ENCODE measurements around the gene CYB5R3. TPM values are rescaled to one million over a fixed set of nuclear protein-coding genes. Genes with fewer than 3 reads are reported as not detected.

The CYB5R3 gene
- total and polyA plus RNA-seq, 2 donors (not counting 1 experiment from before 2014, with no cell fraction given): 82.1 to 298 TPM

DNA sequence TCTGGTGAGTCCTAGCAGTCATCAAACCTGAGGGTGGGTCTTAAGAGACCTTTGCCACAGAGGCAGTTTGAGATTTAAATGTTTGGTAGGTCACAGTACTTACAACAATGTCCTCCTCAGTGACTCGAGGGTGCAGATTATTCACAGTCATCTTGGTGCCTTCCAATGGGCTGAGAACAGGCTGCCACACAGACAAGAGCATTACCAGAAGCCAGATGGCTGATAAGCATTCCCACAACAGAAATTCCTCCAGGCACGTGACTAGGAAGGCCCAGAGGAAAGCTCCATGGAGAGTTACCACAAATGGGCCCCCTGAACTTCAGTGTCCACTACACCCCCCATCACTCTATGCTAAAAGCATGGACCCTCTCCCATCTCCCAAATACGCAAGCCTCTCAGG is 53.8 kb downstream of the CYB5R3 start:
- Histone ChIP-seq H3K4me3 (replicated peaks in 1 of 4; ENCODE audit: control extremely low read depth in 1 of 4, insufficient read depth in 1 of 4, low read depth in 3 of 4, low read length in 4 of 4) (no peak overlapping the region), H3K79me2 (ENCODE audit: control insufficient read depth, insufficient read depth, low read length) (peaks cover 4% of the 10 kb centered on the region), H3K27me3 (ENCODE audit: control insufficient read depth, insufficient read depth, low read length) (no peaks in the 10 kb centered on the region), H3K27ac (ENCODE audit: insufficient read depth, low read length) (no peak overlapping the region), H4K20me1 (ENCODE audit: control insufficient read depth, extremely low read depth, insufficient read depth, low read length) (no peaks in the 10 kb centered on the region), H2AFZ (ENCODE audit: low read length) (no peak overlapping the region), H3K4me1 (ENCODE audit: control insufficient read depth, extremely low read depth, insufficient read depth, low read length) (no peaks in the 10 kb centered on the region), H3K9me3 (ENCODE audit: control insufficient read depth, insufficient read depth, low read depth, low read length) (no peaks in the 10 kb centered on the region), H3K4me2 (ENCODE audit: extremely low read depth, insufficient read depth, low read length) (no peak overlapping the region), H3K36me3 (ENCODE audit: control insufficient read depth, insufficient read depth, low read length) (peaks cover 25% of the 10 kb centered on the region), H3K9ac (ENCODE audit: insufficient read depth, low read length) (no peak overlapping the region)
- TF ChIP-seq, protein P1, sequence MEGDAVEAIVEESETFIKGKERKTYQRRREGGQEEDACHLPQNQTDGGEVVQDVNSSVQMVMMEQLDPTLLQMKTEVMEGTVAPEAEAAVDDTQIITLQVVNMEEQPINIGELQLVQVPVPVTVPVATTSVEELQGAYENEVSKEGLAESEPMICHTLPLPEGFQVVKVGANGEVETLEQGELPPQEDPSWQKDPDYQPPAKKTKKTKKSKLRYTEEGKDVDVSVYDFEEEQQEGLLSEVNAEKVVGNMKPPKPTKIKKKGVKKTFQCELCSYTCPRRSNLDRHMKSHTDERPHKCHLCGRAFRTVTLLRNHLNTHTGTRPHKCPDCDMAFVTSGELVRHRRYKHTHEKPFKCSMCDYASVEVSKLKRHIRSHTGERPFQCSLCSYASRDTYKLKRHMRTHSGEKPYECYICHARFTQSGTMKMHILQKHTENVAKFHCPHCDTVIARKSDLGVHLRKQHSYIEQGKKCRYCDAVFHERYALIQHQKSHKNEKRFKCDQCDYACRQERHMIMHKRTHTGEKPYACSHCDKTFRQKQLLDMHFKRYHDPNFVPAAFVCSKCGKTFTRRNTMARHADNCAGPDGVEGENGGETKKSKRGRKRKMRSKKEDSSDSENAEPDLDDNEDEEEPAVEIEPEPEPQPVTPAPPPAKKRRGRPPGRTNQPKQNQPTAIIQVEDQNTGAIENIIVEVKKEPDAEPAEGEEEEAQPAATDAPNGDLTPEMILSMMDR (conservative IDR thresholded peaks at IDR 0.05 in 1 of 2, IDR thresholded peaks at IDR 0.05 in 1 of 2; ENCODE audit: low read depth in 1 of 2, low read length in 2 of 2): no peak
- TF ChIP-seq EZH2 (IDR thresholded peaks at IDR 0.05; ENCODE audit: low read length, missing control alignments): no peak
- peak in 1 of 2 donors; percentile 29 for DNase-seq (ENCODE audit: low read depth in 2 of 2)

DNA sequence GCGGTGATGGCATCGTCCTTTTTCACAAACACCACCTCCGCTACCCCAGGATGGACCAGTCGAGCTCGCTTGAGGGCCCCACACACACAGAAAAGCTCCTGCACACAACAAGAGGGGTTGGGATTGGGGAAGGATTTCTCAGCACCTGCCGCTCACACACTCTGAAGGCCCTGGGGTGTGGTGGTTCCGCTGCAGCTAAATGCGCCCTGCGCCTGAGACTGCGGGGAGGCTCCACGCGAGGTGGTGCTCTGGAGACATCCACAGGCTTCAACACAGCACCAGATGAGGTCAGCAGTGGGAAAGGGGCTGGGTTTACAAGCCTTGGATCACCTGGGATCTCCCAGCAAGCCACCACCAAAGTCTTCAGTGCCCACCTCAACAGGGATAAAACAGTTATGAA is 57.2 kb downstream of the CYB5R3 start:
- Histone ChIP-seq H4K20me1 (ENCODE audit: control insufficient read depth, extremely low read depth, insufficient read depth, low read length) (no peaks in the 10 kb centered on the region), H3K27me3 (ENCODE audit: control insufficient read depth, insufficient read depth, low read length) (no peaks in the 10 kb centered on the region), H3K79me2 (ENCODE audit: control insufficient read depth, insufficient read depth, low read length) (no peaks in the 10 kb centered on the region), H3K4me1 (ENCODE audit: control insufficient read depth, extremely low read depth, insufficient read depth, low read length) (no peaks in the 10 kb centered on the region), H2AFZ (ENCODE audit: low read length) (no peak overlapping the region), H3K4me3 (replicated peaks in 1 of 4; ENCODE audit: control extremely low read depth in 1 of 4, insufficient read depth in 1 of 4, low read depth in 3 of 4, low read length in 4 of 4) (no peak overlapping the region), H3K4me2 (ENCODE audit: extremely low read depth, insufficient read depth, low read length) (no peak overlapping the region), H3K27ac (ENCODE audit: insufficient read depth, low read length) (no peak overlapping the region), H3K9ac (ENCODE audit: insufficient read depth, low read length) (no peak overlapping the region), H3K9me3 (ENCODE audit: control insufficient read depth, insufficient read depth, low read depth, low read length) (no peaks in the 10 kb centered on the region), H3K36me3 (ENCODE audit: control insufficient read depth, insufficient read depth, low read length) (peaks cover 12% of the 10 kb centered on the region)
- TF ChIP-seq EZH2 (IDR thresholded peaks at IDR 0.05; ENCODE audit: low read length, missing control alignments): no peak
- TF ChIP-seq, protein P1 (conservative IDR thresholded peaks at IDR 0.05 in 1 of 2, IDR thresholded peaks at IDR 0.05 in 1 of 2; ENCODE audit: low read depth in 1 of 2, low read length in 2 of 2): no peak
- no peak for DNase-seq (ENCODE audit: low read depth in 2 of 2)

DNA sequence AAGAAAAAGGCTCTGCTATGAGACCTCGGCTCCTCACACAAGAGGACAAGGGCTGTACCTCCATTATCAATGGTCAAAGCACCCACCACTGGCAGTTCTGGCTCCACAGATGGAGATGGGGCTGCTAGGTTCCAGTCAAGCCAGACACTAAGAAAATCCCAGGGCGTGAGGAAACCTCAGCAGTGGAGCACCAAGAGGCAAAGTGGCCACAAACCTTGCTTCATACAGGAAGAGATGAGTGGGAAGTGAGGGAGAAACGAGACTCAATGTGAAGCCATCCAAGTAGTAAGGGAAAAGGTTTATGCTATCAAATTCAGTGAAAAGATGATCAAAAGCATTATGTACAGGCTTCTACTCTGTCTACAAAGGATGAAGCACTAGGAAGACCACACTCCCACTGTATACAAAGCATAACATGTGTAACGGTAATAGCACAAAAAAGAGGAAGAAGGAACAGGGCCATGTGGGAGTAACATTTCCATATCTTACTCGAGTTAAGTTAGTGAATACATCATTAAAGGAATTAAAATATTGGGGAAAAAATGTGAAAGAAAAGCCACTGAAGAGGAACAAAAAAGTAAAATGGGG is 61.5 kb downstream of the CYB5R3 start:
- Histone ChIP-seq H3K4me3 (replicated peaks in 1 of 4; ENCODE audit: control extremely low read depth in 1 of 4, insufficient read depth in 1 of 4, low read depth in 3 of 4, low read length in 4 of 4) (no peak overlapping the region), H3K9ac (ENCODE audit: insufficient read depth, low read length) (no peak overlapping the region), H3K79me2 (ENCODE audit: control insufficient read depth, insufficient read depth, low read length) (no peaks in the 10 kb centered on the region), H3K4me2 (ENCODE audit: extremely low read depth, insufficient read depth, low read length) (no peak overlapping the region), H2AFZ (ENCODE audit: low read length) (no peak overlapping the region), H3K36me3 (ENCODE audit: control insufficient read depth, insufficient read depth, low read length) (peaks cover 15% of the 10 kb centered on the region), H3K27ac (ENCODE audit: insufficient read depth, low read length) (no peak overlapping the region), H4K20me1 (ENCODE audit: control insufficient read depth, extremely low read depth, insufficient read depth, low read length) (no peaks in the 10 kb centered on the region), H3K27me3 (ENCODE audit: control insufficient read depth, insufficient read depth, low read length) (no peaks in the 10 kb centered on the region), H3K4me1 (ENCODE audit: control insufficient read depth, extremely low read depth, insufficient read depth, low read length) (no peaks in the 10 kb centered on the region), H3K9me3 (ENCODE audit: control insufficient read depth, insufficient read depth, low read depth, low read length) (no peaks in the 10 kb centered on the region)
- DNase-seq (ENCODE audit: low read depth in 2 of 2): no peak
- TF ChIP-seq, protein P1 (conservative IDR thresholded peaks at IDR 0.05 in 1 of 2, IDR thresholded peaks at IDR 0.05 in 1 of 2; ENCODE audit: low read depth in 1 of 2, low read length in 2 of 2): no peak
- no peak for TF ChIP-seq EZH2 (IDR thresholded peaks at IDR 0.05; ENCODE audit: low read length, missing control alignments)
